Calu3 (cell line): ENCODE measurements around the gene AQP6. TPM values are rescaled to one million over a fixed set of nuclear protein-coding genes. Genes with fewer than 3 reads are reported as not detected.

ENCODE experiments used
- BruUV-seq: library from RNA; stranded (reverse); fragments of 400-500 nt; replicated peaks from 2 replicates; lab custom pipeline; 2021; lab: Mats Ljungman, UMichigan
- CTCF ChIA-PET: fragments of 300-600 bp; sonication (Branson Sonifier 250); formaldehyde crosslinking; loops from one replicate; lab custom pipeline; 2022; ENCODE audit warnings: antibody characterized with exemption; lab: Charles Lee
- DNase-seq: peaks from one replicate; pipeline ENCODE4 v3.0.0; 2022
- H3K27ac Mint-ChIP-seq: one replicate; pipeline ENCODE4 v1.8.0; 2022; ENCODE audit warnings: mixed read lengths; ENCODE audit not compliant: unreplicated experiment
- H3K27me3 Mint-ChIP-seq: one replicate; pipeline ENCODE4 v1.8.0; 2022; ENCODE audit warnings: mixed read lengths; ENCODE audit not compliant: unreplicated experiment
- H3K36me3 Mint-ChIP-seq: one replicate; pipeline ENCODE4 v1.8.0; 2022; ENCODE audit warnings: mild to moderate bottlenecking, moderate library complexity, mixed read lengths; ENCODE audit not compliant: insufficient read depth, unreplicated experiment
- H3K4me1 Mint-ChIP-seq: one replicate; pipeline ENCODE4 v1.8.0; 2022; ENCODE audit warnings: mild to moderate bottlenecking, low read depth, mixed read lengths; ENCODE audit not compliant: unreplicated experiment
- H3K4me3 Mint-ChIP-seq: one replicate; pipeline ENCODE4 v1.8.0; 2022; ENCODE audit warnings: mild to moderate bottlenecking, low read depth, moderate library complexity, mixed read lengths; ENCODE audit not compliant: unreplicated experiment
- H3K9me3 Mint-ChIP-seq: one replicate; pipeline ENCODE4 v1.8.0; 2022; ENCODE audit warnings: low read depth, mixed read lengths; ENCODE audit not compliant: unreplicated experiment
- CTCF ChIP-seq: fragments of 200-600 bp; IDR thresholded peaks from one replicate; pipeline ENCODE4 v1.8.0; 2022; ENCODE audit warnings: antibody characterized with exemption; ENCODE audit not compliant: unreplicated experiment
- intact Hi-C: fragments of 100-400 bp; cut with micrococcal nuclease; formaldehyde crosslinking; loops from one replicate; pipeline ENCODE4 v1.10.0; 2022; ENCODE audit not compliant: unreplicated experiment
- total RNA-seq: library from RNA; stranded (reverse); gene quantifications from 2 replicates; pipeline ENCODE4 v1.2.3, GENCODE V29; 2022

AQP6 gene
- total RNA-seq, 1 experiment from 2014 or later, result 0.94 TPM

DNA sequence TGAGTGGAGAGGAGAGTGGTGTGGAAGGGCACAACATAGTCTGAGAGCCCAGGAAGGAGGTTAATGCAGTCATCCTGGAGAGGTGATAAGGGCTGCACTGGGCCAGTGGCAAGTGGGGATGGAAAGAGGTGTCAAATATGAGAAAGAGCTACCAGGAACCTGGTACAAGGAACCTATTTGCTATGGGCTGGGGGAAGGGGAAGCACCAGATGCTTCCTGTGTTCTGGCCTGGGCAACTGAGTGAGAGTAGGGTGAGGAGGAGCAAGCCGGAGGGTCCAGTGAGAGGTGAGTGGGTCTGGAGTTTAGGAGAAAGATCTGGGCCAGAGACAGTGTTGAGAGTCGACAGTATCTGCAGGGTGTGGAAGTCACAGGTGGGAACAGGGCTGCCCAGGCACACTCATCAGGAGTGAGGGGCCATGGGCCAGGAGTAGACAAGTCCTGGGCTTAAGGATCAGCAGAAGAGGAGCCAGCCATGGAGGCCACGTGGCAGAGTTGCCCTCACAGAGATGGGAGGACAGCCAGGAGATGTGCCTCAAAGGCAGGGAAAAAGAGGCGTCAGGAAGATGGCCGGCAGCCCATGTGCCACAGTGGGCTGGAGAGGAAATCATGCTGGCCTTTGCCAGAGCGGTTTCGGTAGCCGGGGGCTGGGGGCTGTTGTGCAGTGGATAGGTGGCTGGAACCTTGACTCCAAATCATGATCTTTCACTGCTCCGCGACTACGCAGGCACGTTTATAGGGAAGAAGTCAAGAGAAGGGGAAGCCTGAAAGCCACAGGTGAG is 2.9 kb upstream of the AQP6 start:
- no peak for TF ChIP-seq CTCF
- H3K27me3 Mint-ChIP-seq, result no peaks in the 10 kb centered on the region
- H3K9me3 Mint-ChIP-seq, result no peaks in the 10 kb centered on the region
- no peak overlapping the region for H3K27ac Mint-ChIP-seq
- no peak overlapping the region for H3K4me3 Mint-ChIP-seq
- DNase-seq, result no peak
- peaks cover 1% of the 10 kb centered on the region for H3K4me1 Mint-ChIP-seq
- BruUV-seq, result no TSS peak
- CTCF ChIA-PET, result interaction anchor here (1.5 kb wide), 1 partner anchor 103 kb away, joined by 4 read pairs; no protein-coding TSS in a partner anchor
- H3K36me3 Mint-ChIP-seq, result no peaks in the 10 kb centered on the region
- intact Hi-C loops, result loop anchor here (5.0 kb wide), 1 partner anchor 87 kb away; the partner anchor contains the start of gene ASIC1

DNA sequence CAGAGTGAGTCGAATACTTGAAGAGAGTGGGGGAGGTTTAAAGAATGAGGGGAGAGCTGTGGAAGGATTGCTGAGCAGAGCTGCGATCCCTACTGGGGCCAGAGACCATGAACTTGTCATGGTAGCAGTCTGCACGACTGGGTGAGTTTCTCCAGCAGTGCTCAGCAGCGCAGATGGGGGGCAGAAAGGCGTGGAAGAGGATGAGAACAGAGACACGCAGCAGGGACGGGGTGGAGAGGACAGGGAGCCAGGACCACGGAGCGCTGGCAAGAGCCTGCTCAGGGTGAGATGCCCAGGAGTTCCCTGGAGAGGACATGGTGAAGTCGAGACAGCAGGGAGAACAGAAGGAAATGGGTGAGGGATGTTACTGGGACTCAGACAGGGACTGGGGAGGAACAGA is 2.1 kb upstream of the AQP6 start:
- no peak for DNase-seq
- no peaks in the 10 kb centered on the region for H3K36me3 Mint-ChIP-seq
- intact Hi-C loops, result no loop called here

DNA sequence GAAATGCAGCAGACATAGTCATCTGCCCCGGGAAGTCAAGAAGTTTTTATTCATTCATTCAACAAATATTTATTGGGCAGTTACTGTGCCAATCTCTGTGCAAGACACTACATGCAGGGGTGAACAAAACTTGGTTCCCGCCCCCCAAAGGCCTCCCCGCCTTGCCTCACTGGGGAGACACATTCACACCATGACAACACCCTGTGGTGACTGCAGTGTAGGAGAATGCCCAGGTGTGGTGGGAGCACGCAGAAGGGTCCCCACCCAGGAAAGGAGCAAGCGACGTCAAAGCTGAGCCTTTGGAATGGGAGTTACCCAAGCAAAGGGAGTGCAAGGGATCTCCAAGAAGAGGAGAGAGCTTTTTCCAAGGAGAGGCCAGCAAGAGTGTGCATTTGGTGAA is 1.6 kb upstream of the AQP6 start:
- Mint-ChIP-seq H3K4me3 (no peak overlapping the region), H3K9me3 (no peaks in the 10 kb centered on the region), H3K36me3 (no peaks in the 10 kb centered on the region), H3K27me3 (no peaks in the 10 kb centered on the region), H3K4me1 (no peaks in the 10 kb centered on the region), H3K27ac (no peak overlapping the region)
- CTCF ChIA-PET, result no interaction called here
- DNase-seq, result no peak
- no TSS peak for BruUV-seq
- no peak for TF ChIP-seq CTCF
- intact Hi-C loops, result no loop called here

More for the DNA sequence above, 2.1 kb upstream of the AQP6 start:
- Mint-ChIP-seq H3K27me3 (no peaks in the 10 kb centered on the region), H3K9me3 (no peaks in the 10 kb centered on the region), H3K4me1 (no peaks in the 10 kb centered on the region), H3K27ac (no peak overlapping the region), H3K4me3 (no peak overlapping the region)
- TF ChIP-seq CTCF, result no peak
- no TSS peak for BruUV-seq
- CTCF ChIA-PET, result no interaction called here

DNA sequence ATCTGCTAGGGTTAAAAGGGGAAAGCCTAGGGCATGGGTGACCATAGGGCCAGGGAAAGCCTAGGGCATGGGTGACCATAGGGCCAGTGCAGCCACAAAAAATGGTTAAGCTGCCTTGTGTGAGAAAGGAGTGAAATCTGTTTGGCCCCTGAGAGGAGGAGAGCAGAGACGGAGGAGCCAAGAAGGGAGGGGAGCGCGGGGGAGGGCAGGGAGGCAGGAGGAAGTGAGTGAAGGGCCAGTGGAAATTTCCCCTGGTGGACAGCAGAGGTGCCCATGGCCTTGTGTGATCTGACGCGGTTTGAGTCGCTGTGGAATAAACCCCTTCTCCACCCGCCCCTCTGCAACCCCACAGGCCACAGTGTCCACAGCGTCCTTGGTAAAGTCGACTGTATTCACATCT is 618 bp upstream of the AQP6 start:
- CTCF ChIA-PET, result interaction anchor here (0.7 kb wide), 1 partner anchor 486 kb away, joined by 3 read pairs; no protein-coding TSS in a partner anchor
- H3K36me3 Mint-ChIP-seq, result no peaks in the 10 kb centered on the region
- no TSS peak for BruUV-seq

More for the DNA sequence above, 618 bp upstream of the AQP6 start:
- TF ChIP-seq CTCF, result no peak
- Mint-ChIP-seq H3K27ac (no peak overlapping the region), H3K9me3 (no peaks in the 10 kb centered on the region), H3K27me3 (no peaks in the 10 kb centered on the region), H3K4me3 (no peak overlapping the region), H3K4me1 (no peaks in the 10 kb centered on the region)
- intact Hi-C loops, result no loop called here
- no peak for DNase-seq
